ENCODE measurements around the gene RNF144B.
"Not testable (repeated sequence)": the region's sequence is repeated elsewhere in the genome, so short reads cannot be mapped to it uniquely, and the experiment has no call there.

Gene RNF144B

DNA sequence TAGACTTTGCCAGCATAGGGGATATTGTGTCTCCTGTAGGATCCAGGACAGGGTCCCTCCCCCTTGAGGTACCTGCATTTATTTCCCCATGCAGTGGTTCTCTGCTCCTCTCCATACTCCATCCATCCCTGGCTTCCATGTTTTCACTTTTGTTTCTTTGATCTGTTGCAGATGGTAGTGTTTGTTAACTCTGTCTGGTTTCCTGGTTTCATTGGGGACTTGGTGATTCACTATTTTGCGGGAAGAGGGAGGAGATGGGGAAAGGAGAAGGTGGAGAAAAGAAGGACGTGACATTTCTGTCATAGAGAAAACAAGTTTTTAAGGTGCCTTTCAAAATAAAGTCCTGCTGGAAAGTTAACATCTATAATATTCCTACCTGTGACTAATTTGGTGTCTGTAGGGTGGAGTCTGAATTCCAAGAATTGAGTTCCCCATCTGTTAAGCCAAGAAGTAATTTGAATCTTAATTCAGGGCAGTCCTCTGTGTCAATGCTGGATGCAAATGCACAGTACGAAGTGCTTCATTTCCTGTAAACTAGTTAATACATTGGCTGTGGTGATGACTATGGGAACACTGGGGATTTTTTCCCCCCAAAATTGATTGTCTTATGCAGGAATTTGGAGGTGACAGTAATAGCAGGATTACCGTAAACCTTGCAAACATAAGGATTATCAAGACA lies 6.9 kb upstream of the RNF144B start:
- DNase-seq = peak in 1 of 2 experiments; percentile 10

GRCh38 chr6:18380851-18381250 lies 6.3 kb upstream of the RNF144B start:
- DNase-seq = no peak

DNA sequence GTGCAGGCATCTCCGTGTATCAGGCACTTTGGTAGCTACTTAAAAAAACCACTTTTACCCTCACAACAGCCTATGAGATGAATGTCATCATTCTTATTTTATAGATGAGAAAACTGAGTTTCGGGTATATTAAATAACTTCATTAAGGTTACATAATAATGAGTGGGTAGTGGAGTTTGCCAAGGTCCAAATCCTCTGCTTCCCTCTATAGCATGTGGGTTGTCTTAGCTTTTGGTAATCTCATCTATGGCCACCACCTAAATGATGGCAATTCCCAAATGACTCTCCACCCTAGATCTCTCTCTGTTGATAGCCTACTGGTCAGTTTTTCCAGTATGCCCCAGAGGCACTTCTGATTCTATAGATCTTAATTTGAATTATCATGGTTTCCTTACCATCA lies 3.7 kb upstream of the RNF144B start:
- no peak for DNase-seq

DNA sequence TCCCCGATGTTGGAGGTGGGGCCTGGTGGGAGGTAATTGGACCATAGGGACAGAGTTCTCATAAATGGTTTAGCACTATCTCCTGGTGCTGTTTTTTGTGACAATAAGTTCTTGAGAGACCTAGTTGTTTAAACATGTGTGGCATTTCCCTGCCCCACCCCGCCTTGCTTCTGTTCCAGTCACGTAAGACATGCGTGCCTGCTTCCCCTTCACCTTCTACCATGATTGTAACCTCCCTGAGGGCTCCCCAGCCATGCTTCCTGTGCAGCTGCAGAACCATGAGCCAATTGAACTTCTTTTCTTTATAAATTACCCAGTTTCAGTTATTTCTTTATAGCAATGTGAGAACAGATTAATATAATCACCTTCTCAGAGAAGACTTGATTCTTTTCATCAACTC lies 2.5 kb upstream of the RNF144B start:
- peak in 1 of 2 experiments; percentile 18 for DNase-seq

GRCh38 chr6:18386298-18386976 lies 713 bp upstream of the RNF144B start:
- peak in 1 of 2 experiments; percentile 6 for DNase-seq

- DNase-seq = no peak
These were observed 1.1 kb downstream of the RNF144B start for GRCh38 chr6:18388271-18388670.

DNA sequence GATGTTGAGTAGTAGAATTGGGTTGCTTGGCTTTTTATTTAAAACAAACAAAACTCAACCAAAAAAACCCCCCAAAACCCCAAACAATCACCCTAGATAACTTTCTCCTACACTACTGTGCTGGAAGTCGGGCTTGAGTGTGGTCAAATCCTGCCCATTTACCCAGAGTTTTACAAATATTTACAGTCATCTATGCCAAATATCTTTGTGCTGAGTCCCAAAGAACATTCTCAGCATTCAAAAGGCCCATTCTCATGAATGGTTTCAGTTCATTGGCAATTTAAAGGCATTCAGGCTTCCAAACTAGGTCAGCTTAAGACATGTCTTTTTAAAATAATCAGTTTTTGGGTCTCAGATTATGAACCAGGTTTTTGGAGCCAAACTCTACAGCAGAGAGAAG lies 1.8 kb downstream of the RNF144B start:
- DNase-seq = no peak

DNA sequence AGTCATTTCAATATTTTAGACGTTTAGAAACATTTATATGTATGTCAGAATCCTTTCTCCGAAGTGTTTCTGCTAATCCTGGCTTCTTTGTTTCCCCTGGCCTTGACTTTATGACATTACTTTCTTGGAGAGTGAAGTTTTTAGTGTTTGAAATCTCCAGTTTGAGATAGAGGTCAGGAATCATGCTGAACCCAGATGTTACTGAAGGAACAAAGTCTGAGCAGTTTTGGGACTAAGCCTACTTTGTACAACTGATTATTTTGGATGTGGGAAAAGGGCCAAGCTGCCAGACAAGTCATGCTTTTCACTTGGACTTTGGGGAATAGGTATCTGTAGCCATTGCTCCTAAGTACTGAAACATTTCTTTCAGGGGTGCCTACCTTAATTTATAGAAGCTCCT lies 2.3 kb downstream of the RNF144B start:
- no peak for DNase-seq

GRCh38 chr6:18390476-18390875 lies 3.3 kb downstream of the RNF144B start:
- no peak for DNase-seq

- no peak for DNase-seq
These were observed 3.9 kb downstream of the RNF144B start for GRCh38 chr6:18391023-18391422.

DNA sequence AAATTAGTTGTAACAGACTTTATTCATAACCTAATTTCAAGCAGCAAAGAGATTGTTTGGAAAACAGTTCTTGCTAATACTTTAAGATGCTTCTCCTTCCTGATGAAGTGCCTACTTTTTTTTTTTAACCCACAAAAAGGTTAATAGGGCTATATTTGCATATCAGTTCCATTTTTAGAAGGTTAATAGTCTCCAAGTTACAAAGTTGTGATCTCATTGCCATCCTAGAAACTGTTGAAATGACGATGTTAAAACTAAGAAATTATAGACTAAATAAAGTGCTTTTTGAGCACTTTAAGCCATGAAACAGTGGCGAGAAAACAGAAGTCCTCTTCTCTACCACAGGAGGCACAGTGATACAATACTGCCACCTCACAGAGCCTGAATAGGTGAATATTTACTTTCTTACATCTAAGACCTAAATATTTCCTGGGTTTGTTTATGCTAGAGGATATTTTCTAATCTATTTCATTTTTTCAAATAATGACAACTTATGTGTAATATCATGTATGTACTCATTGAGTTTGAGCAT lies 5.3 kb downstream of the RNF144B start:
- DNase-seq = no peak

GRCh38 chr6:18393698-18394097 lies 6.5 kb downstream of the RNF144B start:
- no peak for DNase-seq

DNA sequence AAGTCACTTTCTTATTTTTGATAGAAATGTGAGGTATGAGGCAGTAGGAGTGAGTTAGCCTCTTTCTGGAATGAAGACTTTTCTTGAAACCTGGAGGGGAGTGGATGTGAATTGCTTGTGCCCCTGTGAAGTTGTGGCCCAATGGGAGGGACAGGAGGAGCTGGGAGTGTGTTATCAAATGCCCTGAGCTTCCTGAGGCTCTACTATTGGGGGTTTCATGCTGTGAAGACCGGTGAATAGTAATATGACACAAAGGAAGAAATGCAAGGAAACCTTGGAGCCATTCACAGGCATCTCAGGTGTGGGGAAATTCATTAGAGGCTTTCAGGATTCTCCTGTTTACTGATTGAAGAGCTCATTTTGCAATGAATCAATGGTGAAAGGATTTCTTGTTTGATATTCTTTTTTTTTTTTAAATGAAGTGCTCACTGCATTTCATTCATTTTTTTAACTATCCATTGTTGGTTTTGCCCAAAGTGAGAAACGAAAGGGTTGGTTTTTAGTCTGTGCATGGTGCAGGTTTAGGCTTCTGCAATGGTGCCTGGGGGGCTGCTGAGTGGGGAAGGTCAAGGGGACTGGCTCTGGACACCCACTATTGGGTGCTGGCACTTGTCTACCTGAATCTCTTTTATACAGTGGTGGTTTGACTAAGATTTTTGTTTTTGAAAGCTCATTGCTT lies 8.2 kb downstream of the RNF144B start:
- no peak for DNase-seq

DNA sequence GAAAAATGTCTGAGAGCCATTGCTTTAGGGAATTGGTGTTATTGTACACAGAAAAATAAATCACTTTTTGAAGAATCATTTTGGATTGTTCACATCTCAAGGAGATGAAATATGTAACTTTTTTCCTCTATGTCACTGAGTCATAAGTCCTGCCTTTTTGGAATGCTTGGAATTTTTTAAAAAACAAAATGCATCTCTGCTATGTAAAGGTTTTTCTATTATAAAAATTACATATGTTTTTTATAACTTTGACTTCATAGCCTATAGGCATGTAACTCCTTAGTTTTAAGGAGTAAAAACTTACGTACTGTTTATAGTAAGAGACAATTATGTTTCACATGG lies 8.7 kb downstream of the RNF144B start:
- no peak for DNase-seq

DNA sequence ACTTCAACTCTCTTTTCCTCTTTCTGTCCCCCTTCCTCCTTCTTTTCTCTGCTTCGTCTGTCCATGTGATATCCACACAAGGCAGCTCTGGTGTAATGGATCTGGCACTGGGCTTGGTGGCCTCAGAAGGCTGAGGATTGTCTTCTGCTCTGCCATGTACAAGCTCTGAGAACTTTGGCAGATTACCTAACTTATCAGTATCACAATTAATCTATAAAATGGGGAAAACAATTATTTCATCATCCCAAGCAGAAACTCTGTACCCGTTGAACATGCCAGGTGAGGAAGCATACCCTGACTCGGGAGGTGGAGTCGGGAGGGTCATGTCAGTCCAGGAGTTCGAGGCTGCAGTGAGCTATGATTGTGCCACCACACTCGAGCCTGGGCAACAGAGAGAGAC lies 10.6 kb downstream of the RNF144B start:
- no peak for DNase-seq

DNA sequence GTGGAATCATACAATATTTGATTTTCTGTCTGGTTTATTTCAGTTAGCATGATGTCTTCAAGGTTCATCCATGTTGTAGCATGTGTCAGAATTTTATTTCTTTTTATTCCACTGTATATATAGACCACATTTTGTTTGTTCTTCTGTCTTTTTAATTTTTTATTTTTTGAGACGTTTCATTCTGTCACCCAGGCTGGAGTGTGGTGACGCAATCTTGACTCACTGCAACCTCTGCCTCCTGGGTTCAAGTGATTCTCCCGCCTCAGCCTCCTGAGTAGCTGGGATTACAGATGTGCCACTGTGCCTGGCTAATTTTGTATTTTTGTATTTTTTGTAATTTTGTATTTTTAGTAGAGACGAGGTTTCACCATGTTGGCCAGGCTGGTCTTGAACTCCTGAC lies 11.1 kb downstream of the RNF144B start:
- not testable (repeated sequence) for DNase-seq

GRCh38 chr6:18400831-18401446 lies 13.8 kb downstream of the RNF144B start:
- peak in 1 of 2 experiments; percentile 12 for DNase-seq

GRCh38 chr6:18404965-18405364 lies 17.8 kb downstream of the RNF144B start:
- DNase-seq = not testable (repeated sequence)

GRCh38 chr6:18405477-18406293 lies 18.5 kb downstream of the RNF144B start:
- no peak for DNase-seq

- DNase-seq = no peak
These were observed 20.0 kb downstream of the RNF144B start for GRCh38 chr6:18406955-18407749.

DNA sequence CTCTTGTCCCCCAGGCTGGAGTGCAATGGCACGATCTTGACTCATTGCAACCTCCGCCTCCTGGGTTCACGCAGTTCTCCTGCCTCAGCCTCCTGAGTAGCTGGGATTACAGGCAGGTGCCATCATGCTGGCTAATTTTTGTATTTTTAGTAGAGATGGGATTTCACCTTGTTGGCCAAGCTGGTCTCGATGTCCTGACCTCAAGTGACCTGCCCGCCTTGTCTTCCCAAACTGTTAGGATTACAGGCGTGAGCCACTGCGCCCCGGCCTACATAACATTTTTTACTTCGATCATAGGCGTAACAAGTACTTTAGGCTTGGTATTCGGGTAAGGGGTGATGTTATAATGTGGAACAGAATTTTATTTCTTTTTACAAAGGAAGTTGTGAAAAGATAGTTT lies 22.5 kb downstream of the RNF144B start:
- DNase-seq = not testable (repeated sequence)

GRCh38 chr6:18410412-18410811 lies 23.3 kb downstream of the RNF144B start:
- no peak for DNase-seq
